ENCODE data around the gene AKT2.
A peak's percentile ranks its signal among the peaks of the same experiment; 100 is the strongest.
"Not testable (repeated sequence)": the region's sequence is repeated elsewhere in the genome, so short reads cannot be mapped to it uniquely, and the experiment has no call there.

Gene AKT2

GRCh38 chr19:40284501-40285352 lies at the start of gene AKT2:
TSS of gene AKT2 (minus strand) at chr19:40285345. CDS start at chr19:40265267, 20,078 bp downstream.
- Histone ChIP-seq H3K4me1 (ENCODE audit: control insufficient read depth, insufficient read depth, low read length) (peaks cover 9% of the 10 kb centered on the region), H3K4me3 (ENCODE audit: low read depth, low read length) (peak within 1 kb of the TSS; percentile 96)

GRCh38 chr19:40333083-40333482 lies 47.9 kb upstream of the AKT2 start:
- not testable (repeated sequence) for H3K9ac ChIP-seq (ENCODE audit: low read depth, low read length); H3K4me1 ChIP-seq (ENCODE audit: control insufficient read depth, insufficient read depth, low read length); H3K27me3 ChIP-seq (ENCODE audit: control insufficient read depth, insufficient read depth, low read length); H3K9me3 ChIP-seq (ENCODE audit: control insufficient read depth, insufficient read depth, low read length); H3K4me3 ChIP-seq (ENCODE audit: low read depth, low read length)
- H3K36me3 ChIP-seq (ENCODE audit: control insufficient read depth, insufficient read depth, low read length) = peaks cover 28% of the 10 kb centered on the region

More at GRCh38 chr19:40284501-40285352, at the start of gene AKT2:
- Histone ChIP-seq H3K27me3 (ENCODE audit: control insufficient read depth, insufficient read depth, low read length) (no peaks in the 10 kb centered on the region), H3K9me3 (ENCODE audit: control insufficient read depth, insufficient read depth, low read length) (no peaks in the 10 kb centered on the region), H3K36me3 (ENCODE audit: control insufficient read depth, insufficient read depth, low read length) (no peaks in the 10 kb centered on the region), H3K9ac (ENCODE audit: low read depth, low read length) (peak within 1 kb of the TSS; percentile 98)

GRCh38 chr19:40332669-40333068 lies 47.5 kb upstream of the AKT2 start:
- H3K4me1 ChIP-seq (ENCODE audit: control insufficient read depth, insufficient read depth, low read length) = no peaks in the 10 kb centered on the region

GRCh38 chr19:40331052-40331451 lies 45.9 kb upstream of the AKT2 start:
- no peak overlapping the region for H3K9ac ChIP-seq (ENCODE audit: low read depth, low read length)
- H3K9me3 ChIP-seq (ENCODE audit: control insufficient read depth, insufficient read depth, low read length) = no peaks in the 10 kb centered on the region
- no peak overlapping the region for H3K4me3 ChIP-seq (ENCODE audit: low read depth, low read length)
- H3K4me1 ChIP-seq (ENCODE audit: control insufficient read depth, insufficient read depth, low read length) = no peaks in the 10 kb centered on the region
- no peaks in the 10 kb centered on the region for H3K27me3 ChIP-seq (ENCODE audit: control insufficient read depth, insufficient read depth, low read length)
- H3K36me3 ChIP-seq (ENCODE audit: control insufficient read depth, insufficient read depth, low read length) = peaks cover 38% of the 10 kb centered on the region

More at GRCh38 chr19:40332669-40333068, 47.5 kb upstream of the AKT2 start:
- no peak overlapping the region for H3K9ac ChIP-seq (ENCODE audit: low read depth, low read length)
- no peaks in the 10 kb centered on the region for H3K27me3 ChIP-seq (ENCODE audit: control insufficient read depth, insufficient read depth, low read length)
- no peaks in the 10 kb centered on the region for H3K9me3 ChIP-seq (ENCODE audit: control insufficient read depth, insufficient read depth, low read length)
- H3K36me3 ChIP-seq (ENCODE audit: control insufficient read depth, insufficient read depth, low read length) = peaks cover 32% of the 10 kb centered on the region
- H3K4me3 ChIP-seq (ENCODE audit: low read depth, low read length) = no peak overlapping the region

GRCh38 chr19:40326201-40326600 lies 41.1 kb upstream of the AKT2 start:
- H3K4me3 ChIP-seq (ENCODE audit: low read depth, low read length) = no peak overlapping the region
- peaks cover 52% of the 10 kb centered on the region for H3K36me3 ChIP-seq (ENCODE audit: control insufficient read depth, insufficient read depth, low read length)
- no peaks in the 10 kb centered on the region for H3K4me1 ChIP-seq (ENCODE audit: control insufficient read depth, insufficient read depth, low read length)
- H3K9ac ChIP-seq (ENCODE audit: low read depth, low read length) = no peak overlapping the region
- no peaks in the 10 kb centered on the region for H3K27me3 ChIP-seq (ENCODE audit: control insufficient read depth, insufficient read depth, low read length)
- no peaks in the 10 kb centered on the region for H3K9me3 ChIP-seq (ENCODE audit: control insufficient read depth, insufficient read depth, low read length)

- Histone ChIP-seq H3K9ac (ENCODE audit: low read depth, low read length) (no peak overlapping the region), H3K9me3 (ENCODE audit: control insufficient read depth, insufficient read depth, low read length) (no peaks in the 10 kb centered on the region), H3K4me1 (ENCODE audit: control insufficient read depth, insufficient read depth, low read length) (no peaks in the 10 kb centered on the region), H3K4me3 (ENCODE audit: low read depth, low read length) (no peak overlapping the region), H3K27me3 (ENCODE audit: control insufficient read depth, insufficient read depth, low read length) (no peaks in the 10 kb centered on the region), H3K36me3 (ENCODE audit: control insufficient read depth, insufficient read depth, low read length) (peaks cover 47% of the 10 kb centered on the region)
These were observed 38.6 kb upstream of the AKT2 start for GRCh38 chr19:40323705-40324104.

GRCh38 chr19:40322951-40323615 lies 37.9 kb upstream of the AKT2 start:
- H3K9me3 ChIP-seq (ENCODE audit: control insufficient read depth, insufficient read depth, low read length) = no peaks in the 10 kb centered on the region
- no peaks in the 10 kb centered on the region for H3K4me1 ChIP-seq (ENCODE audit: control insufficient read depth, insufficient read depth, low read length)
- H3K36me3 ChIP-seq (ENCODE audit: control insufficient read depth, insufficient read depth, low read length) = peaks cover 41% of the 10 kb centered on the region
- H3K27me3 ChIP-seq (ENCODE audit: control insufficient read depth, insufficient read depth, low read length) = no peaks in the 10 kb centered on the region
- H3K4me3 ChIP-seq (ENCODE audit: low read depth, low read length) = no peak overlapping the region
- no peak overlapping the region for H3K9ac ChIP-seq (ENCODE audit: low read depth, low read length)

GRCh38 chr19:40322271-40322610 lies 37.1 kb upstream of the AKT2 start:
- Histone ChIP-seq H3K4me1 (ENCODE audit: control insufficient read depth, insufficient read depth, low read length) (no peaks in the 10 kb centered on the region), H3K9me3 (ENCODE audit: control insufficient read depth, insufficient read depth, low read length) (no peaks in the 10 kb centered on the region), H3K36me3 (ENCODE audit: control insufficient read depth, insufficient read depth, low read length) (peaks cover 34% of the 10 kb centered on the region), H3K4me3 (ENCODE audit: low read depth, low read length) (no peak overlapping the region), H3K27me3 (ENCODE audit: control insufficient read depth, insufficient read depth, low read length) (no peaks in the 10 kb centered on the region), H3K9ac (ENCODE audit: low read depth, low read length) (no peak overlapping the region)

GRCh38 chr19:40321566-40322270 lies 36.6 kb upstream of the AKT2 start:
- Histone ChIP-seq H3K4me1 (ENCODE audit: control insufficient read depth, insufficient read depth, low read length) (no peaks in the 10 kb centered on the region), H3K9me3 (ENCODE audit: control insufficient read depth, insufficient read depth, low read length) (no peaks in the 10 kb centered on the region), H3K4me3 (ENCODE audit: low read depth, low read length) (no peak overlapping the region), H3K27me3 (ENCODE audit: control insufficient read depth, insufficient read depth, low read length) (no peaks in the 10 kb centered on the region), H3K36me3 (ENCODE audit: control insufficient read depth, insufficient read depth, low read length) (peaks cover 34% of the 10 kb centered on the region), H3K9ac (ENCODE audit: low read depth, low read length) (no peak overlapping the region)

GRCh38 chr19:40321076-40321475 lies 35.9 kb upstream of the AKT2 start:
- H3K27me3 ChIP-seq (ENCODE audit: control insufficient read depth, insufficient read depth, low read length) = no peaks in the 10 kb centered on the region
- H3K9ac ChIP-seq (ENCODE audit: low read depth, low read length) = no peak overlapping the region
- no peak overlapping the region for H3K4me3 ChIP-seq (ENCODE audit: low read depth, low read length)
- H3K4me1 ChIP-seq (ENCODE audit: control insufficient read depth, insufficient read depth, low read length) = no peaks in the 10 kb centered on the region
- H3K36me3 ChIP-seq (ENCODE audit: control insufficient read depth, insufficient read depth, low read length) = peaks cover 28% of the 10 kb centered on the region
- no peaks in the 10 kb centered on the region for H3K9me3 ChIP-seq (ENCODE audit: control insufficient read depth, insufficient read depth, low read length)

GRCh38 chr19:40320558-40320935 lies 35.4 kb upstream of the AKT2 start:
- H3K9ac ChIP-seq (ENCODE audit: low read depth, low read length) = no peak overlapping the region

More at GRCh38 chr19:40320558-40320935, 35.4 kb upstream of the AKT2 start:
- H3K9me3 ChIP-seq (ENCODE audit: control insufficient read depth, insufficient read depth, low read length) = no peaks in the 10 kb centered on the region
- H3K4me3 ChIP-seq (ENCODE audit: low read depth, low read length) = no peak overlapping the region
- H3K36me3 ChIP-seq (ENCODE audit: control insufficient read depth, insufficient read depth, low read length) = peaks cover 26% of the 10 kb centered on the region
- H3K4me1 ChIP-seq (ENCODE audit: control insufficient read depth, insufficient read depth, low read length) = no peaks in the 10 kb centered on the region
- no peaks in the 10 kb centered on the region for H3K27me3 ChIP-seq (ENCODE audit: control insufficient read depth, insufficient read depth, low read length)
